Measurements from ENCODE around the gene FNIP1. TPM values are rescaled to one million over a fixed set of nuclear protein-coding genes. Genes with fewer than 3 reads are reported as not detected.
"Not testable (repeated sequence)": the region's sequence is repeated elsewhere in the genome, so short reads cannot be mapped to it uniquely, and the experiment has no call there.

Gene FNIP1
- total RNA-seq, 2 donors from 2014 or later = 44.1 to 49.5 TPM

GRCh38 chr5:131679911-131680310 lies 116.9 kb downstream of the FNIP1 start:
- intact Hi-C loops (cut with DNase I) = no loop called here
- DNase-seq (ENCODE audit: low spot score) = no peak
- WGBS = 81% methylated on average over 1 of the region's 1 CpG
- no peaks in the 10 kb centered on the region for H3K9me3 ChIP-seq
- H3K4me1 ChIP-seq (replicated peaks) = no peaks in the 10 kb centered on the region
- no peak overlapping the region for H3K4me3 ChIP-seq
- no peaks in the 10 kb centered on the region for H3K27me3 ChIP-seq (replicated peaks; ENCODE audit: insufficient read depth)
- H3K36me3 ChIP-seq = peaks cover 0 to 5% of the 10 kb centered on the region in 2 donors
- peak overlapping the region in 1 of 2 donors; percentile 36 for H3K27ac ChIP-seq
- peak; percentile 4 for TF ChIP-seq POLR2AphosphoS5 (IDR thresholded peaks at IDR 0.05)
- TF ChIP-seq POLR2A (IDR thresholded peaks at IDR 0.05) = no peak

GRCh38 chr5:131678273-131678672 lies 118.5 kb downstream of the FNIP1 start:
- H3K9me3 ChIP-seq; H3K4me3 ChIP-seq; DNase-seq (ENCODE audit: low spot score); H3K4me1 ChIP-seq (replicated peaks); H3K27me3 ChIP-seq (replicated peaks; ENCODE audit: insufficient read depth); intact Hi-C loops (cut with DNase I); H3K36me3 ChIP-seq; H3K27ac ChIP-seq: not testable (repeated sequence)
- WGBS = 96% methylated on average over 10 of the region's 10 CpGs

- Histone ChIP-seq H3K4me3 (no peak overlapping the region), H3K27ac (no peak overlapping the region), H3K36me3 (peaks cover 0 to 5% of the 10 kb centered on the region in 2 donors), H3K4me1 (replicated peaks) (no peaks in the 10 kb centered on the region), H3K27me3 (replicated peaks; ENCODE audit: insufficient read depth) (no peaks in the 10 kb centered on the region), H3K9me3 (no peaks in the 10 kb centered on the region)
- intact Hi-C loops (cut with DNase I) = no loop called here
- WGBS = 49% methylated on average over 3 of the region's 3 CpGs
- TF ChIP-seq POLR2AphosphoS5 (IDR thresholded peaks at IDR 0.05) (no peak), CTCF (IDR thresholded peaks at IDR 0.05) (no peak), POLR2A (IDR thresholded peaks at IDR 0.05) (no peak)
- no peak for DNase-seq (ENCODE audit: low spot score)
These were observed 119.7 kb downstream of the FNIP1 start for GRCh38 chr5:131677115-131677514.

- intact Hi-C loops (cut with DNase I) = loop anchor here (5.0 kb wide), 1 partner anchor 35 kb away; the partner anchor contains the start of gene RAPGEF6
- Histone ChIP-seq H3K27ac (peak overlapping the region; percentile 86 to 92), H3K4me1 (replicated peaks) (peaks cover 12% of the 10 kb centered on the region), H3K4me3 (no peak overlapping the region), H3K36me3 (peaks cover 0 to 5% of the 10 kb centered on the region in 2 donors), H3K27me3 (replicated peaks; ENCODE audit: insufficient read depth) (no peaks in the 10 kb centered on the region), H3K9me3 (no peaks in the 10 kb centered on the region)
- DNase-seq (ENCODE audit: low spot score) = no peak
- TF ChIP-seq POLR2AphosphoS5 (IDR thresholded peaks at IDR 0.05) = no peak
- WGBS = 29% methylated on average over 6 of the region's 6 CpGs
These were observed 124.0 kb downstream of the FNIP1 start for GRCh38 chr5:131672776-131673175.

GRCh38 chr5:131671994-131672655 lies 124.7 kb downstream of the FNIP1 start:
- DNase-seq (ENCODE audit: low spot score) = peak; percentile 81
- 7% methylated on average over 2 of the region's 2 CpGs for WGBS
- H3K4me1 ChIP-seq (replicated peaks) = peaks cover 12% of the 10 kb centered on the region
- TF ChIP-seq POLR2A (IDR thresholded peaks at IDR 0.05) = no peak
- TF ChIP-seq POLR2AphosphoS5 (IDR thresholded peaks at IDR 0.05) = peak; percentile 95
- H3K27me3 ChIP-seq (replicated peaks; ENCODE audit: insufficient read depth) = no peaks in the 10 kb centered on the region
- H3K27ac ChIP-seq = peak overlapping the region; percentile 86 to 92
- no peaks in the 10 kb centered on the region for H3K9me3 ChIP-seq
- no peak overlapping the region for H3K4me3 ChIP-seq
- intact Hi-C loops (cut with DNase I) = loop anchor here (5.0 kb wide), 1 partner anchor 35 kb away; the partner anchor contains the start of gene RAPGEF6
- H3K36me3 ChIP-seq = peaks cover 0 to 5% of the 10 kb centered on the region in 2 donors

GRCh38 chr5:131671409-131671808 lies 125.4 kb downstream of the FNIP1 start:
- H3K36me3 ChIP-seq = peaks cover 0 to 1% of the 10 kb centered on the region in 2 donors
- H3K27ac ChIP-seq = peak overlapping the region; percentile 86 to 92
- no peak for TF ChIP-seq POLR2AphosphoS5 (IDR thresholded peaks at IDR 0.05)
- no peak for TF ChIP-seq POLR2A (IDR thresholded peaks at IDR 0.05)
- TF ChIP-seq CTCF (IDR thresholded peaks at IDR 0.05) = no peak
- no peak for DNase-seq (ENCODE audit: low spot score)
- no peak overlapping the region for H3K4me3 ChIP-seq
- intact Hi-C loops (cut with DNase I) = loop anchor here (5.0 kb wide), 1 partner anchor 34 kb away; the partner anchor contains the start of gene RAPGEF6
- H3K27me3 ChIP-seq (replicated peaks; ENCODE audit: insufficient read depth) = no peaks in the 10 kb centered on the region
- H3K4me1 ChIP-seq (replicated peaks) = peaks cover 12% of the 10 kb centered on the region
- no peaks in the 10 kb centered on the region for H3K9me3 ChIP-seq

- intact Hi-C loops (cut with DNase I) = no loop called here
- 96% methylated on average over 1 of the region's 1 CpG for WGBS
- no peak for DNase-seq (ENCODE audit: low spot score)
- Histone ChIP-seq H3K4me3 (no peak overlapping the region), H3K4me1 (replicated peaks) (no peaks in the 10 kb centered on the region), H3K27ac (no peak overlapping the region), H3K27me3 (replicated peaks; ENCODE audit: insufficient read depth) (no peaks in the 10 kb centered on the region), H3K9me3 (no peaks in the 10 kb centered on the region), H3K36me3 (no peaks in the 10 kb centered on the region)
- no peak for TF ChIP-seq POLR2A (IDR thresholded peaks at IDR 0.05)
- TF ChIP-seq POLR2AphosphoS5 (IDR thresholded peaks at IDR 0.05) = no peak
- no peak for TF ChIP-seq CTCF (IDR thresholded peaks at IDR 0.05)
These were observed 131.9 kb downstream of the FNIP1 start for GRCh38 chr5:131664929-131665328.
